Activated naive CD4-positive, alpha-beta T cell treated with Interleukin-2 at 50 U/mL for 16 hours (primary cell): ENCODE measurements around the gene KLRC3.
"Not testable (repeated sequence)": the region's sequence is repeated elsewhere in the genome, so short reads cannot be mapped to it uniquely, and the experiment has no call there.

ENCODE experiments used
- DNase-seq: peaks from one replicate; pipeline ENCODE4 v3.0.0-alpha.2; 2020

The KLRC3 gene

GRCh38 chr12:10368206-10369171 is 51.9 kb downstream of the KLRC3 start:
- DNase-seq, result no peak

GRCh38 chr12:10367714-10368113 is 52.7 kb downstream of the KLRC3 start:
- not testable (repeated sequence) for DNase-seq

GRCh38 chr12:10366875-10367274 is 53.5 kb downstream of the KLRC3 start:
- no peak for DNase-seq

- no peak for DNase-seq
Observed at GRCh38 chr12:10365696-10366405, 54.5 kb downstream of the KLRC3 start.

GRCh38 chr12:10364815-10365622 is 55.4 kb downstream of the KLRC3 start:
- peak; percentile 52 for DNase-seq

GRCh38 chr12:10363914-10364814 is 56.2 kb downstream of the KLRC3 start:
- peak; percentile 12 for DNase-seq

- no peak for DNase-seq
Observed at GRCh38 chr12:10363658-10363913, 56.8 kb downstream of the KLRC3 start.

- no peak for DNase-seq
Observed at GRCh38 chr12:10362828-10363657, 57.4 kb downstream of the KLRC3 start.

- DNase-seq, result no peak
Observed at GRCh38 chr12:10362325-10362724, 58.1 kb downstream of the KLRC3 start.
